Spinal cord (tissue), 10 donors: Measurements from ENCODE around the gene HTR1D. TPM values are rescaled to one million over a fixed set of nuclear protein-coding genes. Genes with fewer than 3 reads are reported as not detected.

Experiments used
- DNase-seq, 6 donors: peaks; one replicate each; pipeline versions ENCODE4 v3.0.0 to v3.0.0-alpha.2; 2013 to 2015; ENCODE audit warnings: low spot score in 6 of 6, low read depth in 4 of 6
- H3K27ac ChIP-seq: one replicate; pipeline ENCODE4 v1.5.1; 2013; ENCODE audit warnings: low read depth, low read length, control low read depth
- H3K27me3 ChIP-seq: one replicate; pipeline ENCODE4 v1.6.1; 2013; ENCODE audit warnings: low read length; ENCODE audit not compliant: control insufficient read depth, insufficient read depth
- H3K36me3 ChIP-seq: one replicate; pipeline ENCODE4 v1.6.1; 2013; ENCODE audit warnings: low read length; ENCODE audit not compliant: control insufficient read depth, insufficient read depth
- H3K4me1 ChIP-seq: one replicate; pipeline ENCODE4 v1.6.1; 2013; ENCODE audit warnings: low read length; ENCODE audit not compliant: control insufficient read depth, insufficient read depth
- H3K4me3 ChIP-seq: one replicate; pipeline ENCODE4 v1.5.1; 2013; ENCODE audit warnings: low read depth, low read length, control low read depth
- H3K9me3 ChIP-seq: one replicate; pipeline ENCODE4 v1.6.1; 2013; ENCODE audit warnings: low read length; ENCODE audit not compliant: control insufficient read depth, insufficient read depth
- WGBS: methylation state at CpG from one replicate; pipeline ENCODE4 v1.1.5; 2013; ENCODE audit warnings: missing lambda C conversion rate; ENCODE audit not compliant: insufficient coverage; 5-methylcytosine and 5-hydroxymethylcytosine counted together
- polyA plus RNA-seq, 2 donors: library from polyadenylated mRNA; unstranded; fragments of 120-200 nt; gene quantifications; one replicate each; pipeline ENCODE4 v1.2.1, GENCODE V29; 2013; ENCODE audit not compliant: insufficient read length in 2 of 2
- total RNA-seq, 2 donors: library from RNA; depleted of rRNA in 1 of 2; stranded (reverse); fragments of 120-200 nt in 1 of 2; fragments of >200 nt in 1 of 2; gene quantifications; one replicate each; pipeline versions ENCODE4 v1.2.3 to v1.2.4, GENCODE V29; 2013 to 2014
- donor health status: healthy.

Gene HTR1D
- total and polyA plus RNA-seq, 4 donors, result 0.66 to 6.5 (median 3.7) TPM

DNA sequence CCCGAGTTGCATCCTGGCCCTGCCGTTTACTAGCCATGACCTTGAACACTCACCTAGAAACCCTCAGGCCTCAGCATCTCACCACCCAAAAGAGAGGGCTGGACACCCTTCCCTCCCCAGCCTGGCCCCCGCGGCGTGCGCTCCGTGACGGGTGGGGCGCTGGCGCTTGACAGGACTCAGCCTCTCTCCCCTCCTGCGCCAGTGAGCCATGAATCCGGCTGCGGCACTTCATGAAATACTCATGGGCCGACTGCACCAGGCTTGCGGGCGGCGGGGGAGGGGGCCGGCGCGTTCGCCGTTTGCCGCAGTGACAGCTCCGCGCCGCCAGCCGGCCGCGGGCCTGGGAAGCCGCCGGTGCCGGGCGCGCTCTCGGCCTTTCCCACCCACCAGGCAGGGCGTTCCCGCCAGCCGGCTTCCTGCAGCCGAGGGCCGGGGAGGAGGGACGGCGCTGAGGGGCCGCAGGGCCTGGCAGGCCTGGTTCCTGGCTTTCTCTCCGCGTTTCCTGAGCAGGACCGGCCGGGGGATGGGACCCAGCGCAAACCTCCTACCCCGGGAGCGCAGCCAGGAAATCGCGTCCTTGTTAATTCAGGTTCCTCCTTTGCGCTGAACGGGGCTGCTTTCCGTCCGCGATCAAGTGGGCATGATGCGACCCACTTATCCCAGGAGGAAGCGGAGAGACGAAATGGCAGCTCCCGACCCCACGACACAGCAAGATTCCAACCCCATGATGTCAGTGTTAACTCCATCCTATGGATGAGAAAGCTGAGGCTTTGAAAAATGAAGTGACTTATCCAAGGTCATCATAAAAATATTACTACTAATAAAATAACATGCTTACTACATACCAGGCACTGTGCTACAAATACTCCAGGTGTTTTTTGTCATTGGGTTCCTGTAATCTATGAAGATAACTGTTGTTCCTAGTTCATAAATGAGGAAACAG lies 39.6 kb downstream of the HTR1D start:
- Histone ChIP-seq H3K27ac (peak overlapping the region; percentile 85), H3K4me3 (peak overlapping the region; percentile 62), H3K36me3 (no peaks in the 10 kb centered on the region), H3K4me1 (peaks cover 13% of the 10 kb centered on the region), H3K9me3 (no peaks in the 10 kb centered on the region), H3K27me3 (no peaks in the 10 kb centered on the region)
- peak in 4 of 6 donors; percentile 44 to 88 (median 68) for DNase-seq
- under 1% methylated on average over 60 of the region's 62 CpGs for WGBS

DNA sequence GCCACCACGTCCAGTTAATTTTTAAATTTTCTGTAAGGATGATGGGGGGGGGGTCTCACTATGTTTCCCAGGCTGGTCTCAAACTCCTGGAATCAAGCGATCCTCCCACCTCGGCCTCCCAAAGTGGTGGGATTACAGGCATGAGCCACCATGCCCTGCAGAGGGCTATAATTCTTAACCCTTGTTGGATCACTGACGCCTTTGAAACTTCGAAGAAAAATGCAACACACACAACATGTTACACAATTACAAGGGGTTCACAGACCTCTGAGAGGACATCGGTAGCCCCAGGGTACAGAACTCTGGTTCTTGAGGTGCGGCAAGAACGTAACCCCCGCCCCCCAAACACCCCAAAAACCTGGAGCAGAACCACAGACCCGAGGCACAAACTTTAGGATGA lies 40.3 kb downstream of the HTR1D start:
- WGBS, result 36% methylated on average over 8 of the region's 10 CpGs
- H3K27ac ChIP-seq, result peak overlapping the region; percentile 69
- no peaks in the 10 kb centered on the region for H3K9me3 ChIP-seq
- peak overlapping the region; percentile 62 for H3K4me3 ChIP-seq
- no peak for DNase-seq
- H3K36me3 ChIP-seq, result no peaks in the 10 kb centered on the region
- no peaks in the 10 kb centered on the region for H3K27me3 ChIP-seq
- H3K4me1 ChIP-seq, result peaks cover 13% of the 10 kb centered on the region

DNA sequence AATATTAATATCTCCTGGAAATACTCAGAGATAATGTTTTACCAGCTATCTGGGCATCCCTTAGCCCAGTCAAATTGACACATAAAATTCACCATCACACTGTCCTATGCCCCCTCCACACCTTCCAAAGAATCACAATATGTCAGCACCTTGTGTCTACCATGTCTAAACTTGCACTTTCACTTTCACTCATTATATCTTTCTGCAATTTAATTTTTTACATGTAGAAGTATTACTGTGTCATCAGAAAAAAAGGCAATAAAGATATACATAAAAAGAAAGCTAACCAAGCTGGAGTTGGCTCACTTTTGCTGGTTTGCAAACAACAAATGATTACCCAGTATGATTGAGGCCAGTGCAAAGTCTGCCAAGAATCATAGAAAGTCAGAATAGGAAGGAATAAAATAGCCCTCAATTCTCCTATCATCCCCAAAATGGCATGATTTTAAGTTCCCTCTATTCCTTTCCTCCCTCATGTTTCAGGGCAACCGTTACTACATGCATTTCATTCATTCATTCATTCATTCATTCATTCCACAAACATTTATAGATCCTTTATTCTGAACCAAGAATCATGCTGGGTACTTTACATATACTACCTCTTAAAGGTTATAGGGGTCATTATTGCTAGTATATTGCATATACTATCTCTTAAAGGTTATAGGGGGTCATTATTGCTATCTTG lies 42.7 kb downstream of the HTR1D start:
- Histone ChIP-seq H3K9me3 (no peaks in the 10 kb centered on the region), H3K27me3 (no peaks in the 10 kb centered on the region), H3K4me1 (peaks cover 16% of the 10 kb centered on the region), H3K36me3 (no peaks in the 10 kb centered on the region), H3K4me3 (no peak overlapping the region), H3K27ac (no peak overlapping the region)
- DNase-seq, result no peak
- 45% methylated on average over 1 of the region's 1 CpG for WGBS

DNA sequence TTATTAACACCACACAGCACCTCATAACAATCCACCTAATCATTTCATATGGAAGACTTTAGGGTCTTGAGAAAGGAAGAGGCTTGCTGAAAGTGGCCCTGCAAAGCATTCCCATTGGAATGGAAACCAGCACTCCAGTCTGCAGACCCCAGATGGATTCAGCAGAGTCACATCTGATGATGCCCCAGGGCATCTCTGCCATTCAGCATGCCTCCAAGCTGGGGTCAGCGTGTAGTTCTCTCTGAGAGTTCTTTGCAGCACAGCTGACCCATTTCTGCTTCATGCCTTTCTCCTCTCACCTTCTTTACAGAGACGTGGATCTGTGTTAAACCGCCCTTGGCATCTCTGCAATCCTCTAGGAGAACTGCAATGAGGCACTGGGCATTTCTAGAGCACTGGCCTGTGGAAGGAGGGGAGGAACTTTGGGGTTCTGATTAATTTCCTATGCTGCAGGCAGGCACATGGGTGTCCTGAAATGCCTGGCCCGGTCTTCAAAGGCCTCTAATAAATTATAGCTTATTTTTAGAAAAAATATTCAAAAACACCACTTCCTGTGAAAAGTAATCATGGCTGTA lies 46.0 kb downstream of the HTR1D start:
- WGBS, result 70% methylated on average over 1 of the region's 4 CpGs
- H3K27ac ChIP-seq, result peak overlapping the region; percentile 15
- DNase-seq, result no peak

DNA sequence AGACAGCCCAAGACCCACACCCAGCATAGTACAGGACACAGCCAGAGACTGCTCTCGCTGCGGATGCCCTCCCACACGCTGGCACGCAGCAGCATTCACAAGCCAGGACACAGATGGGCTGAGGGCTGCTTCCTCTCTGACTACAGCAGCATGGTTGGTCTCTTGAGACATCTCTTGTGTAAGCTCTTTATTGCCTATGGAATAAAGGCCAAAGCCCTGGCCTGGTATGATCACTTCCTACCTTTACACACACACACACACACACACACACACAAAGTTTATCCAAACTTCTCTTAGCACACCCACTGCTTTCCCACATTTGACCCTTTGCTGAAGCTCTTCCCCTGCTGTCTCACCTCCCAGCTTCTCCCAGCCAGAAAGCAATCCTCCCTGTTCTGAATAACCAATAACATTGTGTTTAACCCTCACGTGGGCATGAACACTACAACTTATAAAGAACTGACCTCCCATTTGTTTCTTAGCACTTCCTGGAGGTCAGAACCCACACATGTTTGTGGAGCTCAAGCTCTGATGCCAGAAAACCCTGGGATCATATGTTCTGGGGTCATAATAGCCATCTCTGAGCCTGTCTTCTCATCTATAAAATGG lies 47.5 kb downstream of the HTR1D start:
- 30% methylated on average over 5 of the region's 5 CpGs for WGBS
- peaks cover 18% of the 10 kb centered on the region for H3K4me1 ChIP-seq
- peak overlapping the region; percentile 60 for H3K27ac ChIP-seq
- H3K9me3 ChIP-seq, result no peaks in the 10 kb centered on the region
- no peaks in the 10 kb centered on the region for H3K36me3 ChIP-seq
- no peaks in the 10 kb centered on the region for H3K27me3 ChIP-seq
- no peak overlapping the region for H3K4me3 ChIP-seq
- peak in 2 of 6 donors; percentile 65 to 69 for DNase-seq

More for the DNA sequence above, 46.0 kb downstream of the HTR1D start:
- Histone ChIP-seq H3K27me3 (no peaks in the 10 kb centered on the region), H3K9me3 (no peaks in the 10 kb centered on the region), H3K4me3 (no peak overlapping the region), H3K36me3 (no peaks in the 10 kb centered on the region), H3K4me1 (peaks cover 18% of the 10 kb centered on the region)

DNA sequence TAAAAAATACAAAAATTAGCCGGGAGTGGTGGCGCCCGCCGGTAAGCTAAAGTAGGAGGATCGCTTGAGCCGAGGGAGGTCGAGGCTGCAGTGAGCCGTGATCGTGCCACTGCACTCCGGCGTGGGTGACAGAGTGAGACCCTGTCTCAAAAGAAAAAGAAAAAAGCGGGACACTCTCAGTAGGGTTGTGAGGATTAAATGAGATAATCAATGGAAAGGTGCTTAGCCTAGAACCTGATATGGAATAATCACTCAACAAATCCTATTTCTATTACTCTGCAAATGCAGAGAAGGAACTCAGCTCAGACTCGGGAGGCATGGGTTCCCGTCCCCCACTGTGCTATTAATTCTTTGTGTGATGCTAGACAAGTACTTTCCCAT lies 48.1 kb downstream of the HTR1D start:
- no peak for DNase-seq
- peaks cover 18% of the 10 kb centered on the region for H3K4me1 ChIP-seq
- H3K4me3 ChIP-seq, result peak overlapping the region; percentile 73
- 33% methylated on average over 9 of the region's 14 CpGs for WGBS
- no peaks in the 10 kb centered on the region for H3K36me3 ChIP-seq
- H3K27me3 ChIP-seq, result no peaks in the 10 kb centered on the region
- H3K27ac ChIP-seq, result peak overlapping the region; percentile 60
- H3K9me3 ChIP-seq, result no peaks in the 10 kb centered on the region

DNA sequence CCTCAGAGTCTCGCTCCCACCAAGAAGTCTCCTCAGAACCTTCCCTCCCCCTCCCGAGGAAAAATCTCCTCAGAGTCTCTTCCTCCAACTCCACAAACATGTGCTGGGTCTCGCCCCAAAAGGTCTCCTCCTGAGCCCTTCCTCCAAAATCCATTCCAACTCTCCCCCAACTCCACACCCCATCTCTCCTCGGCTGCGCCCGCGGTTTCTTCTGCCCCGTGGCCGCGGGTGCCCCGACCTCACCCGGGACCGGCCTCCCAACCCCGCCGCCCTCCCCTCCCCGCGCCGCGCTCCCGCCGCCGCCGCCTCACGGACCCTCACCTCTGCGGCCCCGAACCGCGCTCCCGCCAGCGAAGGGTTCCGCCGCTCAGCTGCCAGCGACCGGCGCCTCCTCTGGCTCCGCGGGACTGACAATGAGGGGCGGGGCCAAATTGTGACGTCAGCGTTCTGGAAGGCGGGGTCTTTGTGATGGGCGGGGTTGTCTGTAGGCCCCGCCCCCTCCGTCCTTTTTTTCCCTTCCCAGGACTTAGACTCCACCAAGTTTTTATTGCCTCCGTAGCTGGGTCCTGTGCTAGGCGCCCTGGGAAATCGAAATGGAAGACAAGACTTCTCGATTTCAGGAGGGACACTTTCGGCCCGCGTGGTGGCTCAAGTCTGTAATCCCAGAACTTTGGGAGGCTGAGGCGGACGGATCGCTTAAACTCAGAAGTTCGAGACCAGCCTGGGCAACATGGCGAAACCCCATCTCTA lies 48.7 kb downstream of the HTR1D start, which contains the start of gene LUZP1:
TSS of gene LUZP1 (minus strand) at position 412 of the 750 bp plus-strand sequence.
- under 1% methylated on average over 41 of the region's 56 CpGs for WGBS
- H3K4me1 ChIP-seq, result peaks cover 18% of the 10 kb centered on the region
- no peaks in the 10 kb centered on the region for H3K27me3 ChIP-seq

DNA sequence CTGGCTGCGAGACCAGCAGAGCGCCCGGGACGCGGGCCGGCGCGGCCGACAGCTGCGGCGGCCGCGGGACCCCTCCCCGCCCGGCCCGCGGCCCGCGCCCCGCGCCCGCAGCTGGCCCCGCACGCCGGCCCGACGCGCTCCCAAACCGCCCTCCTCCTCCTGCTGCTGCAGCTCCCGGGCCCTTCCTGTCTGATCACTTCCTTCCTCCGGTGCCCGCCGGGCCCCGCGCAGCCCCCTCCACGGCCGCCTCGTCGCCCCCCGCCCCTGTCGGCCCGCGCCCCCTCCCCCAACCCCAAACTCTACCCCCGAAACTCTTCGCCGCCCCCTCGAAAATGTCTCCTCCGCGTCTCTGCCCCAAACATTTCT lies 49.2 kb downstream of the HTR1D start:
- H3K9me3 ChIP-seq, result no peaks in the 10 kb centered on the region
- H3K27me3 ChIP-seq, result no peaks in the 10 kb centered on the region
- peak overlapping the region; percentile 73 for H3K4me3 ChIP-seq
- H3K27ac ChIP-seq, result peak overlapping the region; percentile 87
- DNase-seq, result peak in 1 of 6 donors; percentile 64
- WGBS, result 1% methylated on average over 36 of the region's 49 CpGs
- H3K4me1 ChIP-seq, result peaks cover 18% of the 10 kb centered on the region
- H3K36me3 ChIP-seq, result no peaks in the 10 kb centered on the region

More for the DNA sequence above, 48.7 kb downstream of the HTR1D start, which contains the start of gene LUZP1:
- peak in 4 of 6 donors; percentile 78 to 96 (median 90) for DNase-seq
- Histone ChIP-seq H3K9me3 (no peaks in the 10 kb centered on the region), H3K36me3 (no peaks in the 10 kb centered on the region), H3K27ac (peak within 1 kb of the TSS; percentile 87), H3K4me3 (peak within 1 kb of the TSS; percentile 73)
